ENCODE results near the gene SLC4A5.

DNA sequence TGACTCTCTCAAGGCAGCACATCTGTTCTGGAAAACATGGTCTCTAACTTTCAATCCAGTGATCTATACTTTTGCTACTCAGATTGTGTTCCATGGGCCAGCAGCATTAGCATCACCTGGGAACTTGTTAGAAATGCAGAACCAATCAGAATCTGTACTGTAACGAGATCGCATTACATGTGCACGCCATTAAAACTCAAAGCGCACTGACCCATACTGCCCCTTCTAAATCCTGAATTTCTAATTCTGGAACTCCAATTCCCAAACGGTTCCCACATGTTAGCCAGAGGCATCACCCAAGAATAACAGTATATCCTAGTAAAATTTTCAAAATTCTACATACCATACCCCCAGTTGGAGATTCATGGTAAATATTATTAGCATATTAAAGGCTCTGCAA lies 47.4 kb upstream of the SLC4A5 start:
- TF ChIP-seq, protein P1, sequence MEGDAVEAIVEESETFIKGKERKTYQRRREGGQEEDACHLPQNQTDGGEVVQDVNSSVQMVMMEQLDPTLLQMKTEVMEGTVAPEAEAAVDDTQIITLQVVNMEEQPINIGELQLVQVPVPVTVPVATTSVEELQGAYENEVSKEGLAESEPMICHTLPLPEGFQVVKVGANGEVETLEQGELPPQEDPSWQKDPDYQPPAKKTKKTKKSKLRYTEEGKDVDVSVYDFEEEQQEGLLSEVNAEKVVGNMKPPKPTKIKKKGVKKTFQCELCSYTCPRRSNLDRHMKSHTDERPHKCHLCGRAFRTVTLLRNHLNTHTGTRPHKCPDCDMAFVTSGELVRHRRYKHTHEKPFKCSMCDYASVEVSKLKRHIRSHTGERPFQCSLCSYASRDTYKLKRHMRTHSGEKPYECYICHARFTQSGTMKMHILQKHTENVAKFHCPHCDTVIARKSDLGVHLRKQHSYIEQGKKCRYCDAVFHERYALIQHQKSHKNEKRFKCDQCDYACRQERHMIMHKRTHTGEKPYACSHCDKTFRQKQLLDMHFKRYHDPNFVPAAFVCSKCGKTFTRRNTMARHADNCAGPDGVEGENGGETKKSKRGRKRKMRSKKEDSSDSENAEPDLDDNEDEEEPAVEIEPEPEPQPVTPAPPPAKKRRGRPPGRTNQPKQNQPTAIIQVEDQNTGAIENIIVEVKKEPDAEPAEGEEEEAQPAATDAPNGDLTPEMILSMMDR (IDR thresholded peaks at IDR 0.05), result no peak
- TF ChIP-seq POLR2A (IDR thresholded peaks at IDR 0.05) (no peak), POLR2AphosphoS5 (IDR thresholded peaks at IDR 0.05) (no peak)
